Gastroesophageal sphincter (tissue), 4 donors: Measurements from ENCODE around the gene AGFG2. TPM values are rescaled to one million over a fixed set of nuclear protein-coding genes. Genes with fewer than 3 reads are reported as not detected.
A peak's percentile ranks its signal among the peaks of the same experiment; 100 is the strongest.
"Not testable (repeated sequence)": the region's sequence is repeated elsewhere in the genome, so short reads cannot be mapped to it uniquely, and the experiment has no call there.

Experiments
- ATAC-seq: fragments of 150-250 bp; one replicate; pipeline ENCODE4 v1.9.1; 2016; ENCODE audit warnings: mild to moderate bottlenecking, moderate library complexity
- H3K27ac ChIP-seq, 4 donors: fragments of 200-600 bp; sonication (generic) in 3 of 4; 1 replicate in 3 of 4; 2 replicates in 1 of 4; pipeline ENCODE4 v1.5.1; 2016 to 2019
- H3K27me3 ChIP-seq: fragments of 200-600 bp; sonication (generic); one replicate; pipeline ENCODE4 v1.5.1; 2019
- H3K36me3 ChIP-seq, 2 donors: fragments of 200-600 bp; sonication (generic); one replicate each; pipeline ENCODE4 v1.5.1; 2019; ENCODE audit warnings: control low read depth in 1 of 2
- H3K4me1 ChIP-seq, 3 donors: fragments of 200-600 bp; sonication (generic); 1 replicate in 2 of 3; 2 replicates in 1 of 3; pipeline ENCODE4 v1.5.1; 2016 to 2019; ENCODE audit warnings: control low read depth in 2 of 3
- H3K4me3 ChIP-seq, 2 donors: fragments of 200-600 bp; sonication (generic); one replicate each; pipeline ENCODE4 v1.5.1; 2019; ENCODE audit warnings: mild to moderate bottlenecking in 1 of 2, moderate library complexity in 1 of 2
- H3K9me3 ChIP-seq, 3 donors: fragments of 200-600 bp; sonication (generic); one replicate each; pipeline ENCODE4 v1.5.1; 2017 to 2019; ENCODE audit warnings: control low read depth in 2 of 3
- CTCF ChIP-seq, 4 experiments: fragments of 200-600 bp in 2 of 4; fragments of 450-650 bp in 2 of 4; sonication (generic) in 1 of 4; IDR thresholded peaks; one replicate each; pipeline ENCODE4 v1.5.1; 2017 to 2019; ENCODE audit warnings: antibody characterized with exemption in 4 of 4, mild to moderate bottlenecking in 2 of 4, moderate library complexity in 2 of 4
- EP300 ChIP-seq: sonication (generic); formaldehyde crosslinking; IDR thresholded peaks from one replicate; pipeline ENCODE4 v1.6.1; 2017; ENCODE audit warnings: antibody characterized with exemption, mild to moderate bottlenecking
- POLR2A ChIP-seq, 2 donors: fragments of 450-650 bp; IDR thresholded peaks; one replicate each; pipeline ENCODE4 v1.6.1; 2017; ENCODE audit warnings: antibody characterized with exemption in 2 of 2, mild to moderate bottlenecking in 2 of 2, moderate library complexity in 1 of 2
- POLR2AphosphoS5 ChIP-seq: sonication (generic); formaldehyde crosslinking; IDR thresholded peaks from one replicate; pipeline ENCODE4 v1.6.1; 2017; ENCODE audit warnings: antibody characterized with exemption
- WGBS, 2 donors: methylation state at CpG; one replicate each; pipeline ENCODE4 v1.1.5; 2018; ENCODE audit warnings: low coverage in 1 of 2; 5-methylcytosine and 5-hydroxymethylcytosine counted together
- total RNA-seq, 4 donors: library from RNA; depleted of rRNA; stranded (reverse); fragments of >200 nt; gene quantifications; one replicate each; pipeline ENCODE4 v1.1.0, GENCODE V29; 2016

AGFG2 gene
- total RNA-seq, 4 donors from 2014 or later: 26.0 to 60.1 (median 36.6) TPM

DNA sequence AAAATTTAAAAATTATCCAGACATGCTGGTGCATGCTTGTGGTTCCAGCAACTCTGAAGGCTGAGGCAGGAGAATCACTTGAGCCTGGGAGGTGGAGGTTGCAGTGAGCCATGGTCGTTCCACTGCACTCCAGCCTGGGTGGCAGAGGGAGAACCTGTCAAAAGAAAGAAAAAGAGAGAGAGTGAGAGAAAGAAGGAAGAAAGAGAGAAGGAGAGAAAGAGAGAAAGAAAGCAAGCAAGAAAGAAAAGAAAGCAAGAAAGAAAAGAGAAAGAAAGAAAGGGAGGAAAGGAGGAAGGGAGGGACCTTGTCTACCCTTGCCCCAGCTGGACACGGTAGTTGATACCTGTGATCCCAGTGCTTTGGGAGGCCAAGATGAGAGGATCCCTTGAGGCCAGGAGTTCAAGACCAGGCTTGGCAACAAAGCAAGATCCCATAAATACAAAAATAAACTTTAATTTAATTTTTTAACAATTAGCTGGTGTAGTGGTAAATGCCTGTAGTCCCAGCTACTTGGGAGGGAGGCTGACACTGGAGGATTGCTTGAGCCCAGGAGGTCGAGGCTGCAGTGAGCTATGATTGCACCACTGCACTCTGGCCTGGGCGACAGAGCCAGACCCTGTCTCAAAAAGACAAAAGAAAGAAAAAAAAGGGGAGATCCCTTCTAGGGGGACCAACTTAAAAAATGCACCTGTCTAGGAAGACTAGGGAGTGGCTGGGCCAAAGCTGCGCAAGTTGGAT is 46.1 kb upstream of the AGFG2 start:
- peaks cover 0 to 10% of the 10 kb centered on the region in 2 donors for H3K36me3 ChIP-seq
- ATAC-seq: no peak
- peaks cover 0 to 23% (median 4%) of the 10 kb centered on the region in 3 donors for H3K4me1 ChIP-seq
- H3K4me3 ChIP-seq: peak overlapping the region in 1 of 2 donors; percentile 49
- peak overlapping the region in 2 of 4 donors; percentile 49 to 59 for H3K27ac ChIP-seq
- peaks cover 5% of the 10 kb centered on the region for H3K27me3 ChIP-seq
- WGBS, 2 donors: 80 to 100% methylated on average over 2 to 5 of the region's 5 CpGs
- H3K9me3 ChIP-seq: no peaks in the 10 kb centered on the region
- TF ChIP-seq POLR2AphosphoS5 (no peak), CTCF (IDR thresholded peaks at IDR 0.05) (no peak), EP300 (no peak), POLR2A (IDR thresholded peaks at IDR 0.05) (no peak)

DNA sequence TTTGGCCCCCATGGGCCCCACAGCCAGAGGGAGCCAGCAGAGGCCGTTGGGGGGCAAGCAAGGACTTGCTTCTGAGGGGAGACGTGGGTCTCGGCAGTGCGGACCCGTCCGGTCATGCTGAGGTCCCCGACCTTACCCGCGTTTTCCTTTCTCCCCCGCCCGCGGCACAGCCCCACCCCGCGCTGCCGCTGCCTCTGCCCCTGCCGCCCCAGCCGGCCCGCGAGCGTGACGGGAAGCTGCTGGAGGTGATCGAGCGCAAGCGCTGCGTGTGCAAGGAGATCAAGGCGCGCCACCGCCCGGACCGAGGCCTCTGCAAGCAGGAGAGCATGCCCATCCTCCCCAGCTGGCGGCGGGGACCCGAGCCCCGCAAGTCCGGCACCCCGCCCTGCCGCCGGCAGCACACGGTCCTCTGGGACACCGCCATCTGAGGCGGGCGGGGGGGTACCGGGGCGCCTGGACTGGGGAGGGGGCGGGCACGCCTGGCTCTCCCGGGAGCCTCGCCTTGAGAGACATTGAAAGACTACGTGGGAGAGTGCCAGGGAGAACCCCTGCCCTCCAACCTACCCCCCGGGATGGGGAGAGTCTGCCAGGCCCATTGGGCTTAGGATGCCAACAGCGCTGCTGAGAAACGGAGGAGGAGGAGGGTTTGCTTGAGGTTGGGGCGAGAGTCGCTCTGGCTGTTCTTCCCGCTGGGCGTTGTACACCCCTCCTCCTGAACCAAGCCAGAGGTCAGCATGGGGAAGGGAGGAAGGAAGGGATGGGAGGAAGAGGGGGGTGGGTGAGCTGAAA is 45.3 kb upstream of the AGFG2 start:
- Histone ChIP-seq H3K9me3 (no peaks in the 10 kb centered on the region), H3K4me1 (peaks cover 0 to 23% (median 4%) of the 10 kb centered on the region in 3 donors), H3K36me3 (peaks cover 0 to 4% of the 10 kb centered on the region in 2 donors), H3K4me3 (peak overlapping the region; percentile 19 to 49), H3K27ac (peak overlapping the region in 2 of 4 donors; percentile 49 to 59), H3K27me3 (peaks cover 5% of the 10 kb centered on the region)
- peak; percentile 59 for ATAC-seq
- TF ChIP-seq POLR2AphosphoS5 (no peak), CTCF (IDR thresholded peaks at IDR 0.05) (peak in 1 of 4 experiments; percentile 44)
- WGBS, 2 donors: 0 to 11% methylated on average over 3 to 5 of the region's 56 CpGs

- no peak for ATAC-seq
- Histone ChIP-seq H3K4me3 (no peak overlapping the region), H3K9me3 (no peaks in the 10 kb centered on the region), H3K36me3 (no peaks in the 10 kb centered on the region), H3K27ac (no peak overlapping the region), H3K4me1 (peaks cover 0 to 13% (median 4%) of the 10 kb centered on the region in 3 donors), H3K27me3 (no peaks in the 10 kb centered on the region)
- WGBS, 2 donors: 76 to 93% methylated on average over 4 to 6 of the region's 6 CpGs
- TF ChIP-seq CTCF (IDR thresholded peaks at IDR 0.05) (no peak), EP300 (no peak), POLR2A (IDR thresholded peaks at IDR 0.05) (no peak), POLR2AphosphoS5 (no peak)
Measured at GRCh38 chr7:100496509-100496908, 42.5 kb upstream of the AGFG2 start.

DNA sequence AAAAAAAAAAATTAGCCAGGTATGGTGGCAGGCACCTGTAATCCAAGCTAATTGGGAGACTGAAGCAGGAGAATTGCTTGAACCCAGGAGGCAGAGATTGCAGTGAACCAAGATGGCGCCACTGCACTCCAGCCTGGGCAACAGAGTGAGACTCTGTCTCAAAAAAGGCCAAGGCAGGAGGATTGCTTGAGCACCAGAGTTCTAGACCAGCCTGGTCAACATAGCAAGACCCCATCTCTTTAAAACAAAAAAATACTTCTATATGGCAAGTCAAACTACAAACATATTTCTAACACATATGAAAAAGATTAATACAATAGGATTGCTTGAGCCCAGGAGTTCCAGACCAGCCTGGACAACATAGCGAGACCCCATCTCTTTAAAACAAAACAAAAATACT is 38.3 kb upstream of the AGFG2 start:
- 82 to 83% methylated on average over 2 of the region's 2 CpGs for WGBS, 2 donors
- H3K27me3 ChIP-seq, H3K27ac ChIP-seq, H3K4me1 ChIP-seq, ATAC-seq, H3K4me3 ChIP-seq, H3K9me3 ChIP-seq, H3K36me3 ChIP-seq: not testable (repeated sequence)

DNA sequence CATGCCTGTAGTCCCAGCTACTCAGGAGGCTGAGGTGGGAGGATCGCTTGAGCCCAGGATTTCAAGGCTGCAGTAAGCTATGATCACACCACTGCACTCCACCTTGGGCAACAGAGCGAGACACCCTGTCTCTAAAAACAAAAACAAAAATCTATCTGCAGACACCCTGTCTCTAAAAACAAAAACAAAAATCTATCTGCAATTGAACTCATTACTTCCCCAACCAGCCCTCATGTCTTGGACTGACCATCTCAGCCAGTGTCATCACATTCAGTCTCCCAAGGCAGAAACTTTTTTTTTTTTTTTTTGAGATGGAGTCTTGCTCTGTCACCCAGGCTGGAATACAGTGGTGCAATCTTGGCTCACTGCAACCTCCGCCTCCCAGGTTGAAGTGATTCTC is 35.0 kb upstream of the AGFG2 start:
- H3K27me3 ChIP-seq, H3K4me1 ChIP-seq, H3K4me3 ChIP-seq, H3K27ac ChIP-seq, H3K36me3 ChIP-seq, H3K9me3 ChIP-seq, ATAC-seq: not testable (repeated sequence)
- WGBS, 2 donors: 100% methylated on average over 1 of the region's 3 CpGs; no CpG with 5 or more reads in 1 of the 2 donors
